CD1c-positive myeloid dendritic cell (primary cell): ENCODE measurements around the gene DGLUCY.
"Not testable (repeated sequence)": the region's sequence is repeated elsewhere in the genome, so short reads cannot be mapped to it uniquely, and the experiment has no call there.

Source experiments
- DNase-seq: peaks from one replicate; pipeline ENCODE4 v3.0.0-alpha.2; 2016; ENCODE audit errors: extremely low spot score

The DGLUCY gene

DNA sequence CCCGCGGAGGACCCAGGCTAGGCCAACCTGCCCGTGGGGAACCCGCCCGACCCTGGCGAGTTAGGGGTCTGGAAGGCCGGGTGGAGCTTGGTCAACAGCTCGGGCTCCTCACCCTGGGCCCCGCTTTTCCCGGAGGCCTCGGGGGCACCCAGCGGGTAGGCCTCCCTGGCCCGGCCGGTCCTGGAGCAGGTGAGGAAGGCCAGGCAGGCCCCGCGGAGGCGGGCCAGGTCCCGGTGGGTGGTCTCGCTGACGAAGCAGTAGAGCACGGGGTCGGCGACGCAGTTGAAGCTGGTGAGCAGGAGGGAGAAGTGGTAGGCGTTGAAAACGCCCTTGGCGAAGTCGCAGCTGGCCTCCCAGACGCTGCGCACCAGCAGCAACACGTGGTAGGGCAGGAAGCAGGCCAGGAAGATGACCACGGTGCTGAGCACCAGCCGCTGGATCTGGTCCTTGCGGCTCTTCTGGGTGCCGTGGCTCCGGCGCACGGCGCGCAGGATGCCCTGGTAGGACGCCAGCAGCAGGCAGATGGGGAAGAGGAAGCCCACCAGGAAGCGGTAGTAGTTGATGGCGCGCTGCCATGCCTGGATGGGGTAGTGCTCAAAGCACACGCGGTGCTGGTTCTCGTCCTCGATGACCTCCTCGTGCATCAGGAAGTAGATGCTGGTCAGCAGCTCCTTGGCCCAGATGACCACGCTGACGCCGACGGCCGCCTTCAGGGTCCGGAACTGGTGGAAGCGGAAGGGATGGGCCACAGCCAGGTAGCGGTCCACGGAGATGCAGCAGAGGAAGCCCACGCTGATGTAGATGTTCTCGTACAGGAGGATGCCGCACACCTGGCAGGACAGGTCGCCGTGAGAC, 120.3 kb downstream of the DGLUCY start:
- DNase-seq, result no peak

DNA sequence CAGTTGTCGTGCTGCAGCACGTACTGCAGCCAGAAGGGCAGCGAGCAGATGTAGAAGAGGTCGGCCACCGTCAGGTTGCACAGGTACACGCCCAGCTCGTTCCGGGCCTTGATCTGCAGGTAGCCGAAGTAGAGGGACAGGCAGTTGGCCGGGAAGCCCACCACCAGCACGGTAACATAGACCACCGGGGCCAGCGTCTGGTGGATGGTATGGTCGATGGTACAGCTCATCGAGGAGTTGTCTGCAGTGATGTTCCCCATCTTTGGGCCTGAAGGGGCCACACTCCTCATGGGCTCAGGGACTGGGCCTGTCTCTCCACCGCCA, 120.9 kb downstream of the DGLUCY start:
- no peak for DNase-seq

DNA sequence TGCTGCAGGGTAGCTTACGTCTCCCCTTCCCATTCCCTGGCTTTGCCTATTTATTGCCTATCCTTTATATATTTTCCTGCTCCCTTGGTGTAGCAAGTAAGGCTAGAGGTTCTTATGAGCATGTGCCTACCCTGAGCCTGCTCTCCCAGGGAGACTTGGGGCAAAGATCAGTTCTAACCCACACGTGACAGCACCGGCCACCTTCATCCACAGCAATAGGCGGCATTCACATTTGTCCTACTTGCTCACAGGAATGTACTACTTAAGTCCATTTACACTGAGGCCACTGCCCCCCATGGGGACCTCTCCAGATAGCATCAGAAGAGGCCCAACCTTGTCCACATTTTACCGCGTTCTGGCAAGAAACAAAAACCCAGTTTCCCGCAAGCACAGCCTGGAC, 122.0 kb downstream of the DGLUCY start:
- DNase-seq, result no peak

DNA sequence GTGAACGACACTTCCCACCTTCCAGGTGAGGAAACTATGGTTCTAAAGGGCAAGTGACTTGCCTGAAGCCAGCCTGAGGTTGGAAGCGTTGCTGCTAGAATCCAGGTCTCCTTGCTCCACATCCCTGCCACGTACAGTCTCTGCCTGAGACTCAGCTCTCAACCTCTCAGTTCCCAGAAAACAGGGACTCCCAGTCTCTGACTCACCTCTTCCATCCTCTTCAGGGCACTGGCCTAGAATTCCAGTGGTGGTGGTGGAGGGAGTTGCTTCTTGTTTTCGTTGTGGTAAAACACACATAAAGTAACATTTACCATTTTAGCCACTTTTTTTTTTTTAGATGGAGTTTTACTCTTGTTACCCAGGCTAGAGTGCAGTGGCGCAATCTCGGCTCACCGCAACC, 123.3 kb downstream of the DGLUCY start:
- DNase-seq, result peak; percentile 67

DNA sequence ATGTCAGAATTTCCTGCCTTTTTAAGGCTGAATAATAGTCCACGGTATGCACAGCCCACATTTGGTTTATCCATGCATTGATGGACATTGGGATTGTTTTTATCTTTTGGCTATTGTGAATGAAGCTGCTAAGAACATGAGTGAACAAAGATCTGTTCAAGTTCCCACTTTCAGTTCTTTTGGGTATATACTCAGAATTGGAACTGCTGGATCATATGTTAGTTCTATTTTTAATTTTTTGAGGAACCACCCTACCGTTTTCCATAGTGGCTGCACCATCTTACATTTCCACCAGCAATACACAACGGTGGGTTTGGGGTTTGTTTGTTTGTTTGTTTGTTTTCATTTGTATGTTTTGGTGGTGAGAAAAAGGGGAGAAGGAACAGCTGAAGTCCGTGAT, 124.2 kb downstream of the DGLUCY start:
- peak; percentile 76 for DNase-seq

DNA sequence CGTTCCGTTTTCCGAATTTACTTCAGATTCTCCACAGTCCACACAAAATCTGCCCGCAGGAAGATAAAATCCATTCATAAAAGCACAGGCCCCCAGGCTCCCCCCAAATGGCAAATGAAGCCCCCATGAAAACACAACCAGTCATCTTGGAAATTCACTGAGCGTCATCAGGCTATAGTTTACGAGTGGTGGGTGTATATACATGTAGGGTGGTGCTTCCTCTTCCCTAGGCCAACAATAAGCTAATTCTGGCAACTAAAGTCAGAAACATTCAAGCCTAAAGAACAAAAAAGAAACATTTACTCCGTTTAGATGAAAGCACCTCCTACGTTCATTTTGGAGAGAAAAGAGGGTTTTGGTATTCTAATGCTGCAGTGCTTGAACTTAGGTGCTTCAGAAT, 124.8 kb downstream of the DGLUCY start:
- DNase-seq, result peak; percentile 61

- DNase-seq, result peak; percentile 87
Measured at GRCh38 chr14:91241863-91242262, 128.0 kb downstream of the DGLUCY start.

DNA sequence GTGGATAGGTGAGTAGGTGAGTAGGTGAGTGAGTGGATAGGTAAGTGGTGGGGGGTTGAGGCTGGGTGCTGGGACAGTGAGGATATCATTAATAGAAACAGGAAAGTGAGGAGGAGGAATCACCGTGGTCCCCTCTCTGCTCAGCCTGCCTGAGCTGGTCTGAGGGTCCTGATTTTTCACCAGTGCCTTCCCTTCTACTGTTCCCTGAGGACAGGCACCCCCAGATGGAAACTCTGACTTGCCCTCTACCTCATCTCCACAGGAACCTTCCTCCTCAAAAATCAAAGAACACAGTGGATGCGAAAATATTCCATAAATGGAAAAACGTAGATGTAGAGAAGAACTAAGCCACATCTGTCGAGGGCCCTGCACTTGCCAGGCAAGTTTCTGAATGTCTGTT, 128.8 kb downstream of the DGLUCY start:
- no peak for DNase-seq

- no peak for DNase-seq
Measured at GRCh38 chr14:91243074-91243471, 129.2 kb downstream of the DGLUCY start.

- peak; percentile 68 for DNase-seq
Measured at GRCh38 chr14:91244501-91244901, 130.6 kb downstream of the DGLUCY start, which contains the start of gene GPR68. Gene GPR68 (minus strand): TSS chr14:91244704. CDS start chr14:91235050, 9,654 bp downstream.

- DNase-seq, result no peak
Measured at GRCh38 chr14:91245029-91245428, 131.2 kb downstream of the DGLUCY start.

- not testable (repeated sequence) for DNase-seq
Measured at GRCh38 chr14:91245616-91246015, 131.7 kb downstream of the DGLUCY start.

DNA sequence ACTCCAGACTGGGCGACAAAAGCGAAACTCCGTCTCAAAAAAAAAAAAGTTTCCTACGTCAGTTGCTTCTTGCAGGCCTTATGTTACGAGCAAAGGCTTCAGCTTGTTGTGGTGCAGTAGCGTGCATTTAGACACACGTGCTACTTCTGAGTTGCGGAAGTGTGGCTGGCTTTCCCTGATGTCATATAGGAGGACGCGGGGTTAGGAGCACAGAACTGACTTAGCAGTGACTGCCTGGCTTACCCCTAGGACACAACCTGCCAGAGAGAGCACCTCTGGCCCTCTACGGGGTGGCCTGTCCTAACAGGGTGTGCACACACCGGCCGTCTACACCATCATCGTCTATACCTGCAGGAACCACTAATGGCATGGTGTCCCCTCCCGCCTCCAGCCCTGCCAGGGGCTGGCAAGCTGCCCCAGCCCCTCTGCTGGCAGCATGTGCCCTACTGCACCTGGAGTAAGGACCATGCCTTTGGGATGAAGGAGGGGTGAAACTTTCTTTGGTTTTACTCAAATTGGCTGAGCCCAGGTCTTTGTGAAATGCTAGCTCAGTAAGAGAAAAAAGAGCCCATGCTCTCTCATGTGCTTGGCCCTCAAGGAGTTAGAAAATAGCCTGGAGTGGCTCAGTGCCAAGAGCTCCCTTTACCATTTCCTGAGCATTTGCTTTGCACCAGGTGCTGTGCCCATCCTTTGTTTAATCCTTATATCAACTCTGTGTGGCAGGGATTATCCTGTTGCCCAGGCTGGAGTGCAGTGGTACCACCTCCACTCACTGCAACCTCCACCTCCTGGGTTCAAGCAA, 132.4 kb downstream of the DGLUCY start:
- peak; percentile 60 for DNase-seq

GRCh38 chr14:91249841-91250616, 136.2 kb downstream of the DGLUCY start:
- peak; percentile 51 for DNase-seq

DNA sequence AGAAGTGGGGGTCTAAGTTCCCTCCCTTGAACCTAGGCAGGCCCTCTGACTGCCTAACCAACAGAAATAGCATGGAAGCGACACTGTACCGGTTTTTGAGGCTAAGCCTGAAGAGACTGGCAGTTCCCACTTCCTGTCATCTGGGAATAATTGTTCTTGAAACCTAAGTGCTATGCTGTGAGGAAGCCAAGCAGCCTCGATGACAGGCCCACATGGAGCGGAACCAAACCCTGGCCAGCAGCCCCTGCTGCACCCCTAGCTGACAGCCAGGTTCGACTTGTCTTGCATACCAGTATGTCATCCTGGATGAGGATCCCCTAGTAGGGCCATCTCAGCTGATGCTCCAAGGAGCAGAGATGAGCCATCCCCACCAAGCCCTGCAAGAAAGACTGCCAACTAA, 137.0 kb downstream of the DGLUCY start:
- no peak for DNase-seq

DNA sequence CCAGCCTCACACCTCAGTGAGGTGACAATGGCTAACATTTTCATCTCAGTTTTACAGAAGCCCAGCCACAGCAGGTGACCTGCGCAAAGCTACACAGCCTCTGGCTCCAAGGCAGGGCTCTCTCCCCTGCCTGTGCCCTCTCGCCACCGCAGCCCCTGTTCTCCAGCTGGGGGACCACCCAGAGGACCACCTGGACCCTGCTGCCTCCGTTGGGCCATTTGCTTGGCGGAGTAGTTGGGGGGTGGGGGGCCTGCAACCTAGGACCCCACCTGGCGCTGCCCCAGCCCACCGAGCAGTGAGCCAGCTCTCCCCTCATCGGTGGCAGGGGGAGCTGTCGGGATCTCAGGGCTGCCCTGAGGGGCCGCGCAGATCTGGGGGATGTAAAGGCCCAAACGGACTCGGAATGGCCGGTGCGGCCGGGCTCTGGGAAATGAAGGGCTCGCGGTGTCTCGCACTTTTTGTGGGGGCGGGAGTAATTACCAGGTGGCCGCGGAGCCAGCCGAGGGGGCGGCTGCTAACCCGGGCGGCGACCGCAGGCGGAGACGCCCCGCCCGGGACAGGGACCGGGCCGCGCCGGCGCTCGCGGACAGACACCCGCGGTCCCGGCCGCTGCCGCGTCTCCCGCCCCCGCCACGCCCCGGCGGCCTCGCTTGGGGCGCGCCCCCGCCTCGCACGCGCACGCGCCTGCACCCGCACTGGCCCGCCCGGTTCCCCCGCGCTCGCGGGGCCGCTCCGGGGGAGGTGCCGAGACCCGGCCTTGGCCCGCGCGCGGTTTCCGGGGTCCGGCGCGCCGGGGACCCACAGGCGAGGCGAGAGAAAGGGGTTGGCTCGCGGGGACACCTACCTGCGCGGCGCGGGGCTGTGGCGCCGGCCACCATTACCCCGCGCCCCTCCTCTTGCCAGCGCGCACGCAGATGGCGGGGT, 139.3 kb downstream of the DGLUCY start:
- peak; percentile 58 for DNase-seq

- no peak for DNase-seq
Measured at GRCh38 chr14:91253795-91254323, 140.0 kb downstream of the DGLUCY start.

DNA sequence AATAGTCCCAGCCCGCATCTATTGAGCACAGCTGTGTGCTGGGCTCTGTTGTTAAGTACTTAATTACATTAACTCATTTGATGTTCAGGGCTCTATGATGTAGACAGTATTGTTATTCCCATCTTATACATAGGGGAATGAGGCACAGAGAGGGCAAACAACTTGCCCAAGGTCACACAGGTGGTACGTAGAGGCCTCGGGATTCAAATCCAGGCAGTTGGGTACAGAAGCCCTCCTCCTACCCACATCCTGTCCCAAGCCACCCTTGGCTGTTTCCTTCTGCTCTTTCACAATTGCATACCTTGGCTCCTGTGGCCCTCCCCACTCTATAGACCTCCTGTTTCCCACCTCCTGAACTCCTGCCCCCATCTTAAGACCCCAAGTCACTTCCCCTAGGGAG, 140.6 kb downstream of the DGLUCY start:
- DNase-seq, result no peak

- no peak for DNase-seq
Measured at GRCh38 chr14:91255026-91255695, 141.3 kb downstream of the DGLUCY start.

GRCh38 chr14:91256661-91257060, 142.8 kb downstream of the DGLUCY start:
- DNase-seq, result no peak
